ENCODE results near the gene PPM1H.

The PPM1H gene

DNA sequence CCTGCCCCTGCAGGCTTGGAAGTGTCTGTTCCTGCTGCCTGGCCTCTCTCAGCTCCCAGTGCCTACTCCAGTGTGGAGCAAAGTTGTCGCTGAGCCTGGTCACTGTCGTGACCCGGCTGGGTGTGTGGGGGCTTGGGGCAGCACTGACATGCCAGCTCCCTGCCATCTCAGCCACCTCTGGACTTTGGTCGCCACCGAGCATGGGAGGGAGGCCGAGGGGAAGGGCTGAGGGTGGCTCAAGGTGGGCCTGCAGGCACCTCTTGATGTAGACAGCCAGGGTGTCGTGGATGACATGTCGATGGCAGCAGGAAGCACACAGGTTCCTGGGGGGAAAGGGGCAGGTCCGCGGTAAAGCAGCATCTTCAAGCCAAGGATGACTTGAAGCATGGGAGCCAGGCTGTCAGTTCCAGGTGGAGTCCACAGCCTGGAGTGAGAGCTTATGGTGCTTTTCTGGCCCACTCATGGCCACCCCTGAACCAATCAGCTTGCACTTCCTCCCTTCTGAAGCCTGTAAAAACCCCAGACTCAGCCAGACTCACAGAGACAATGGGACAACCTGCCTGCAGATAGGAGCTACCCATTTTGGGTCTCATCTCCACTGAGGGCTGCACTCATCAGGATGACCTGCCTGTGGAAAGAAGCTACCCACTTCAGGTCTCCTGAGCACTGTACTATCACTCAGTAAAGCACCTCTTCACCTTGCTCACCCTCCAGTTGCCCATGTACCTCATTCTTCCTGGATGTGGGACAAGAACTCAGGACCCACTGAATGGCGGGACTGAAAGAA lies 258.2 kb downstream of the PPM1H start:
- Histone ChIP-seq H2AFZ (ENCODE audit: low read length) (no peak overlapping the region), H4K8ac (ENCODE audit: low read depth, low read length) (no peak overlapping the region), H3K23ac (ENCODE audit: low read depth, low read length, poor library complexity) (no peak overlapping the region), H3K4me2 (ENCODE audit: insufficient read depth, low read length, poor library complexity, severe bottlenecking) (no peak overlapping the region), H3K36me3 (replicated peaks in 1 of 2; ENCODE audit: control insufficient read depth in 2 of 2, insufficient read depth in 2 of 2, low read length in 2 of 2) (no peaks in the 10 kb centered on the region), H3K4me1 (ENCODE audit: control insufficient read depth in 2 of 2, insufficient read depth in 1 of 2, low read depth in 1 of 2, low read length in 2 of 2) (peaks cover 15% of the 10 kb centered on the region in 2 donors), H3K27me3 (ENCODE audit: control insufficient read depth in 3 of 3, insufficient read depth in 3 of 3, low read depth in 1 of 3, low read length in 3 of 3) (no peaks in the 10 kb centered on the region), H3K9ac (ENCODE audit: low read depth, low read length, poor library complexity) (peak overlapping the region; percentile 61), H2BK12ac (ENCODE audit: low read length) (no peak overlapping the region), H2BK15ac (ENCODE audit: low read length) (no peak overlapping the region), H3K4ac (ENCODE audit: low read length) (no peak overlapping the region), H2BK120ac (ENCODE audit: low read depth, low read length) (peak overlapping the region; percentile 22), H3K27ac (replicated peaks; ENCODE audit: low read length) (no peak overlapping the region), H2AK5ac (ENCODE audit: low read depth, low read length) (peak overlapping the region; percentile 56), H3K18ac (ENCODE audit: low read length) (no peak overlapping the region), H3K14ac (ENCODE audit: low read length) (no peak overlapping the region), H4K91ac (ENCODE audit: low read depth, low read length, poor library complexity) (no peak overlapping the region), H3K79me1 (ENCODE audit: low read depth, low read length) (no peaks in the 10 kb centered on the region), H3K4me3 (ENCODE audit: low read length in 2 of 2) (no peak overlapping the region), H3K9me3 (replicated peaks in 1 of 2; ENCODE audit: control insufficient read depth in 2 of 2, insufficient read depth in 1 of 2, low read depth in 1 of 2, low read length in 2 of 2) (peaks cover 13 to 32% of the 10 kb centered on the region in 2 donors), H2BK5ac (ENCODE audit: low read length) (no peak overlapping the region)
- no CpG with 5 or more reads among the region's 11 CpGs for WGBS, 2 donors (ENCODE audit: extremely low coverage in 2 of 2, insufficient read length in 2 of 2, insufficient replicate concordance in 1 of 2)
- DNase-seq (ENCODE audit: low spot score): no peak

DNA sequence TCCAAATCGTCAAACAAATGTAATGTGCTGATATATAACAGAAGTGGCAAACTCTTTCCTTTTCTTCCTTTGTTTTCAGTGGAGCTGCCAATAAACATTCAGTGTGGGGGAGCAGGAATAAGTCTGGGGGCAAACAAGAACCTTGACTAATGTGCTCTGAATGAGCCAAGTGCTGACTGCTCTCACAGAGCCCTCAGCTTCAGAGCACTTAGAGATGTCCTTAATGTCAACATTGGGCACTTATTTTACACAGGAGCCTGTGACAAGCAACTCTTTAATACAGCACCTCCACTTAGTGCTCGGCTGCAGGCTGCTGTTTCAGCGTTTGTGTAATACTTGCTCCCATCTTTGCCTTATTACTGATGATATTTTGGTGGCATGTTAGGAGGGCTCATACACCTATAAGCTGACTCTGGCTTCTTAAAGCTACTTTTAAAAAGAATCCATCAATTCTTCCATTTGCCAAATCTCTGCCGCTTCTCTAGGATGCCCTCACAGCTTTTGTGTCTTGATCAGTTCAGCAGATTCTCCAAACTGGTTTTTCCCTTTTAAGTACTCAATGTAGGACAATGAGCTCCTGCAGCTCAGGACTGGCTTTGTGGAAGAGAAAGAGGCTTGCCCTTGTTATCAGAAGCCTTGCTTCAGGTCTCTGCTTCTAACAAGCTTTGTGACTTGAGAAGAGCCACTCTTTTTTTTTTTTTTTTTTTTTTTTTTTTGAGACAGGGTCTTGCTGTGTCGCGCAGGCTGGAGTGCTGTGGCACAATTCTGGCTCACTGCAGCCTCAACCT lies 261.7 kb downstream of the PPM1H start:
- no peaks in the 10 kb centered on the region for H3K27me3 ChIP-seq (ENCODE audit: control insufficient read depth in 3 of 3, insufficient read depth in 3 of 3, low read depth in 1 of 3, low read length in 3 of 3)
- H3K27ac ChIP-seq (replicated peaks; ENCODE audit: low read length): peak overlapping the region; percentile 71
- no peaks in the 10 kb centered on the region for H3K36me3 ChIP-seq (replicated peaks in 1 of 2; ENCODE audit: control insufficient read depth in 2 of 2, insufficient read depth in 2 of 2, low read length in 2 of 2)
- H3K23ac ChIP-seq (ENCODE audit: low read depth, low read length, poor library complexity): no peak overlapping the region
- H2BK12ac ChIP-seq (ENCODE audit: low read length): no peak overlapping the region
- WGBS, 2 donors (ENCODE audit: extremely low coverage in 2 of 2, insufficient read length in 2 of 2, insufficient replicate concordance in 1 of 2): no CpG with 5 or more reads among the region's 6 CpGs
- H2BK120ac ChIP-seq (ENCODE audit: low read depth, low read length): no peak overlapping the region
- DNase-seq (ENCODE audit: low spot score): peak; percentile 48
- H3K4me1 ChIP-seq (ENCODE audit: control insufficient read depth in 2 of 2, insufficient read depth in 1 of 2, low read depth in 1 of 2, low read length in 2 of 2): peaks cover 10 to 19% of the 10 kb centered on the region in 2 donors
- H2BK15ac ChIP-seq (ENCODE audit: low read length): no peak overlapping the region
- peak overlapping the region; percentile 2 for H2AFZ ChIP-seq (ENCODE audit: low read length)
- H4K91ac ChIP-seq (ENCODE audit: low read depth, low read length, poor library complexity): no peak overlapping the region
- H3K9ac ChIP-seq (ENCODE audit: low read depth, low read length, poor library complexity): no peak overlapping the region
- H3K79me1 ChIP-seq (ENCODE audit: low read depth, low read length): no peaks in the 10 kb centered on the region
- no peak overlapping the region for H4K8ac ChIP-seq (ENCODE audit: low read depth, low read length)
- H3K4ac ChIP-seq (ENCODE audit: low read length): no peak overlapping the region
- H2AK5ac ChIP-seq (ENCODE audit: low read depth, low read length): no peak overlapping the region
- peak overlapping the region; percentile 44 for H3K18ac ChIP-seq (ENCODE audit: low read length)
- peak overlapping the region; percentile 2 for H2BK5ac ChIP-seq (ENCODE audit: low read length)
- H3K4me3 ChIP-seq (ENCODE audit: low read length in 2 of 2): no peak overlapping the region
- H3K4me2 ChIP-seq (ENCODE audit: insufficient read depth, low read length, poor library complexity, severe bottlenecking): peak overlapping the region; percentile 20
- peaks cover 13 to 32% of the 10 kb centered on the region in 2 donors for H3K9me3 ChIP-seq (replicated peaks in 1 of 2; ENCODE audit: control insufficient read depth in 2 of 2, insufficient read depth in 1 of 2, low read depth in 1 of 2, low read length in 2 of 2)
- no peak overlapping the region for H3K14ac ChIP-seq (ENCODE audit: low read length)

DNA sequence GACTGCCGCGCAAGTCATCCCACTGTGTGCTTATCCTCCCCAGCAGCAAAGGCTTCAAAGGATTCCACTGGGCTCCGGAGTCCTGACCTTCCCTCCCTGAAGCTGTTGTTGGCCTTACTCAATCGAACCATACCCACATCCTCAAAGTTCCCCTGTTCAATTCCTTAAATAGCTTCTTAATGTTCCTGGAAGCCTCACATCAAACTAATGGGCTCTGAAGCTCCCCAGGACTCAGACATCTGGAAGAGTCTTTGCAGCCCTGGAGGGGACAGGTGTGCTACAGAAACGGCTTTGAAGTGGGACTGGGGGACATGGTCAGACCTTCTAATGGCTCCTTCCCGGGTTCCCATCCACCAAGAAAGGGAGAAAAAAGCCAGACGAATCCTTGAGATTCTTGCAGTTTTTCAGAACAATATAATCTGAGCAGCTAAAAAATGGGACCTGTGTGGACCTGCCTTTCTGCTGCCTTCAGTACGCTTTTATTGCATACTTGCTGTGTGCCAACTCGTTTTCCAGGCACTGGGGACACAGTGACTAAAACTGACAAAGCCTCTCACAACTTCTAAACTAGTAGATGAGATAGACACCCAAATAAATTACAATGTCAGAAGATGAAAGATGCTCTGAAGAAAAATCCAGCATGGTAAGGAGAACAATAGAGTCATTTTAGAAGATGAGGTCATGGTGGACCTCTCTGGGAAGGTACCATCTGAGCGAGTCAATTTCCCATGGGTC lies 263.8 kb downstream of the PPM1H start:
- no CpG with 5 or more reads among the region's 10 CpGs for WGBS, 2 donors (ENCODE audit: extremely low coverage in 2 of 2, insufficient read length in 2 of 2, insufficient replicate concordance in 1 of 2)
- H3K18ac ChIP-seq (ENCODE audit: low read length): no peak overlapping the region
- no peak overlapping the region for H3K23ac ChIP-seq (ENCODE audit: low read depth, low read length, poor library complexity)
- peaks cover 10 to 19% of the 10 kb centered on the region in 2 donors for H3K4me1 ChIP-seq (ENCODE audit: control insufficient read depth in 2 of 2, insufficient read depth in 1 of 2, low read depth in 1 of 2, low read length in 2 of 2)
- DNase-seq (ENCODE audit: low spot score): no peak
- no peak overlapping the region for H4K91ac ChIP-seq (ENCODE audit: low read depth, low read length, poor library complexity)
- no peak overlapping the region for H3K4ac ChIP-seq (ENCODE audit: low read length)
- no peak overlapping the region for H2AFZ ChIP-seq (ENCODE audit: low read length)
- no peaks in the 10 kb centered on the region for H3K79me1 ChIP-seq (ENCODE audit: low read depth, low read length)
- H2AK5ac ChIP-seq (ENCODE audit: low read depth, low read length): no peak overlapping the region
- H2BK5ac ChIP-seq (ENCODE audit: low read length): no peak overlapping the region
- H3K9ac ChIP-seq (ENCODE audit: low read depth, low read length, poor library complexity): no peak overlapping the region
- H2BK12ac ChIP-seq (ENCODE audit: low read length): no peak overlapping the region
- no peaks in the 10 kb centered on the region for H3K27me3 ChIP-seq (ENCODE audit: control insufficient read depth in 3 of 3, insufficient read depth in 3 of 3, low read depth in 1 of 3, low read length in 3 of 3)
- H2BK120ac ChIP-seq (ENCODE audit: low read depth, low read length): no peak overlapping the region
- no peak overlapping the region for H4K8ac ChIP-seq (ENCODE audit: low read depth, low read length)
- H2BK15ac ChIP-seq (ENCODE audit: low read length): no peak overlapping the region
- no peaks in the 10 kb centered on the region for H3K36me3 ChIP-seq (replicated peaks in 1 of 2; ENCODE audit: control insufficient read depth in 2 of 2, insufficient read depth in 2 of 2, low read length in 2 of 2)
- H3K4me3 ChIP-seq (ENCODE audit: low read length in 2 of 2): no peak overlapping the region
- H3K14ac ChIP-seq (ENCODE audit: low read length): no peak overlapping the region
- no peak overlapping the region for H3K27ac ChIP-seq (replicated peaks; ENCODE audit: low read length)
- peaks cover 1 to 12% of the 10 kb centered on the region in 2 donors for H3K9me3 ChIP-seq (replicated peaks in 1 of 2; ENCODE audit: control insufficient read depth in 2 of 2, insufficient read depth in 1 of 2, low read depth in 1 of 2, low read length in 2 of 2)
- no peak overlapping the region for H3K4me2 ChIP-seq (ENCODE audit: insufficient read depth, low read length, poor library complexity, severe bottlenecking)

Measured in neuronal stem cell (in vitro differentiated cells).